Measurements from ENCODE around the gene CDH23. TPM values are rescaled to one million over a fixed set of nuclear protein-coding genes. Genes with fewer than 3 reads are reported as not detected.

Gene CDH23
- total RNA-seq, 2 donors from 2014 or later = 3.9 to 4.4 TPM

DNA sequence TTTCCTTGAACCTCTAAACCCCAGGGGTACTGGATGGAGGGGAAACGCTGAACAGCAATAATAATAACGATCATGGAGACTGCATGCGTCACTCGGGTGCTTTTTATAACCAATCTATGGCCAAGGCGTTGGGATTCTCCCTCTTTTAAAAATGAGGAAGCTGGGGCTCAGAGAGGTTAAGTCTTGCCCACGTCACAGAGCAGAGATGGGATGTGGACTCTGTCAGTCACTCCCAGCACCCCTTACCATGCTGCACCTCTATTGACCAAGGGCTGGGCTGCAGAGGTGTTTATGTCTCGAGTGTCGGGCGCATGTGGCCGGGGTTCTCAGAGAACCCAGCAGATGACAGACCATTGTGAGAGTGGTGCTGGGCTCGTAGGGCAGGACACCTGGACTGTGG lies 129.9 kb downstream of the CDH23 start:
- Histone ChIP-seq H3K36me3 (no peaks in the 10 kb centered on the region), H3K4me3 (no peak overlapping the region), H3K27me3 (no peaks in the 10 kb centered on the region), H3K4me1 (no peaks in the 10 kb centered on the region), H3K27ac (no peak overlapping the region), H3K9me3 (no peaks in the 10 kb centered on the region)
- DNase-seq (ENCODE audit: low spot score) = no peak
- TF ChIP-seq, protein P1, sequence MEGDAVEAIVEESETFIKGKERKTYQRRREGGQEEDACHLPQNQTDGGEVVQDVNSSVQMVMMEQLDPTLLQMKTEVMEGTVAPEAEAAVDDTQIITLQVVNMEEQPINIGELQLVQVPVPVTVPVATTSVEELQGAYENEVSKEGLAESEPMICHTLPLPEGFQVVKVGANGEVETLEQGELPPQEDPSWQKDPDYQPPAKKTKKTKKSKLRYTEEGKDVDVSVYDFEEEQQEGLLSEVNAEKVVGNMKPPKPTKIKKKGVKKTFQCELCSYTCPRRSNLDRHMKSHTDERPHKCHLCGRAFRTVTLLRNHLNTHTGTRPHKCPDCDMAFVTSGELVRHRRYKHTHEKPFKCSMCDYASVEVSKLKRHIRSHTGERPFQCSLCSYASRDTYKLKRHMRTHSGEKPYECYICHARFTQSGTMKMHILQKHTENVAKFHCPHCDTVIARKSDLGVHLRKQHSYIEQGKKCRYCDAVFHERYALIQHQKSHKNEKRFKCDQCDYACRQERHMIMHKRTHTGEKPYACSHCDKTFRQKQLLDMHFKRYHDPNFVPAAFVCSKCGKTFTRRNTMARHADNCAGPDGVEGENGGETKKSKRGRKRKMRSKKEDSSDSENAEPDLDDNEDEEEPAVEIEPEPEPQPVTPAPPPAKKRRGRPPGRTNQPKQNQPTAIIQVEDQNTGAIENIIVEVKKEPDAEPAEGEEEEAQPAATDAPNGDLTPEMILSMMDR (IDR thresholded peaks at IDR 0.05) = no peak

- no peaks in the 10 kb centered on the region for H3K27me3 ChIP-seq
These were observed 130.4 kb downstream of the CDH23 start for GRCh38 chr10:71527135-71527534.

DNA sequence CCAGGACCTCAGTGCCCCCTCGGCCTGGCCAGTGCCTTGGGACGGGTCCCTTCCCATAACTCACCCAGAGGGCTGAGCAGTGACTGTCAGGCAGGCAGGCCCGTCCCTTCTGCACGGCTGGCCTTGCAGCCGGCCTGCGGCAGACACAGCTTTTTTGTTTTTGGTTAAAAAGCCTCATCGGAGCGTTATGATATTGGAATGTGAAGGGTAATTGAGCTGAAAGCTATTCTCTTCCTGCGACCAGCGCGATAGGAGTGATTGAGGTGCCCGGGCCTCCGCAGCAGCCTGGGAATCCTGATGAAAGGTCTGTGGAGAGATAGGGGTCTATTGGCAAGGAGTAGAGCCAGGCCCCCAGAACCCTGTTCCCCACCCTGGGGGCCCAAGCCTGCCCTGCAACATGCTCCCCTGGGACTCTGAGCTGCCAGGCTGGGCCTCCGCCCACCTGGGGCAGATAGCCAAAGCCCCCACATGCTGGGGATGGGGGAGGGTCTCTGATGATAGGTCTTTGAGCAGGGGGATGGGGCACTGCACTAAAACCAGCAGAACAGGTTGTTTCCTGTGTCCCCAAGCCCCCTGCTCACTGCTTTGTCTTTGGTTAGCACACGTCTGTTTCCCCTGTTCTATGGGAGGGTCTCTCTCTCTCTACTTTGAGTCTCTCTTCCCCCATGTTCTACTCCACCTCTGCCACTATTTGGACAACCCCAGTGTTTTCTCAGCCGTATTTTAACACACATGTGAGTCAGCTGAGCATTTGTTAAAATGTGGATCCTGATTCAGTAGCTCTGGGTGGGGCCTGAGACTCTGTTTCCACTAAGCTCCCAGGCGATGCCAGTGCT lies 131.9 kb downstream of the CDH23 start:
- Histone ChIP-seq H3K27me3 (no peaks in the 10 kb centered on the region), H3K9me3 (no peaks in the 10 kb centered on the region), H3K27ac (no peak overlapping the region), H3K4me1 (no peaks in the 10 kb centered on the region), H3K36me3 (no peaks in the 10 kb centered on the region), H3K4me3 (no peak overlapping the region)
- TF ChIP-seq, protein P1 (IDR thresholded peaks at IDR 0.05) = no peak
- no peak for DNase-seq (ENCODE audit: low spot score)

More at GRCh38 chr10:71527135-71527534, 130.4 kb downstream of the CDH23 start:
- H3K4me3 ChIP-seq = no peak overlapping the region
- TF ChIP-seq, protein P1 (IDR thresholded peaks at IDR 0.05) = no peak
- no peaks in the 10 kb centered on the region for H3K9me3 ChIP-seq
- no peak for DNase-seq (ENCODE audit: low spot score)
- H3K36me3 ChIP-seq = no peaks in the 10 kb centered on the region
- H3K27ac ChIP-seq = no peak overlapping the region
- H3K4me1 ChIP-seq = no peaks in the 10 kb centered on the region

DNA sequence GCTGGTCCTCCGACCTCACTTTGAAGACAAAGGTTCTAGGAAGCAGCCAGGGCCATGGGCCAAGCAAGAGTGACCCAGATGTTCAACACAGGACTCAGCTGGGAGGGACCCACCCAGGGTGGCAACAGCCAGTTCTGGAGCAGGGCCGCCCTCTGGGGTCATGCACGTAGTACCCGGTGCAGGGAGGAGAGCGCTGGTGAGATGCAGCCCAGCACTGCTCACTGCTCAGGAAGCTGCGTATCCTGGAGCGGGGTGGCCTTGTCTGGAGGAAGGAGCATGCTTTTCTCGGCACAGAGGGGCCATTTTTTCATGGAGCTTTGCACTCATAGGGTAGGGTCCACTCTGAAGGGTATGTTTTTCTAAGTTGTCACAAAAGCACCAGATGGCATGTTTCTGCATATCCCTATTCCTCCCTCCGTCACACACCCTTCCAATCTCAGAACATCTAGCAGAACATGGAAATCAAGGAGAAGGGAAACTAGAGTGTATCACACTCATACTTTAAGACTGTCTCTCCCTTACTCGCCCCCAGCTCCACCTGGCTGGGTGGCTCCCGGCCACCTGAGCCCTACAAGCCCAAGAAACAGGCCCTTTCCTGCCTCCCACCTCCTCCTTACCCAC lies 132.6 kb downstream of the CDH23 start:
- DNase-seq (ENCODE audit: low spot score) = no peak
- H3K9me3 ChIP-seq = no peaks in the 10 kb centered on the region
- no peaks in the 10 kb centered on the region for H3K27me3 ChIP-seq
- H3K27ac ChIP-seq = no peak overlapping the region
- TF ChIP-seq, protein P1 (IDR thresholded peaks at IDR 0.05) = no peak
- no peak overlapping the region for H3K4me3 ChIP-seq
- H3K4me1 ChIP-seq = peaks cover 0 to 4% of the 10 kb centered on the region in 2 donors
- no peaks in the 10 kb centered on the region for H3K36me3 ChIP-seq

- H3K9me3 ChIP-seq = no peaks in the 10 kb centered on the region
- TF ChIP-seq, protein P1 (IDR thresholded peaks at IDR 0.05) = no peak
- H3K4me3 ChIP-seq = no peak overlapping the region
These were observed 134.1 kb downstream of the CDH23 start for GRCh38 chr10:71530781-71531180.

More at GRCh38 chr10:71530781-71531180, 134.1 kb downstream of the CDH23 start:
- H3K27me3 ChIP-seq = no peaks in the 10 kb centered on the region
- no peak overlapping the region for H3K27ac ChIP-seq
- H3K36me3 ChIP-seq = no peaks in the 10 kb centered on the region
- peaks cover 0 to 8% of the 10 kb centered on the region in 2 donors for H3K4me1 ChIP-seq
- no peak for DNase-seq (ENCODE audit: low spot score)

Data from right atrium auricular region (tissue), 2 donors.